SK-N-SH (cell line): ENCODE measurements around the gene KIZ.

ENCODE experiments used
- CHD2 ChIP-seq: fragments of 150-350 bp; IDR thresholded peaks from 2 replicates; pipeline ENCODE4 v1.6.1; 2018; ENCODE audit warnings: low read length; ENCODE audit not compliant: partially characterized antibody
- EZH2phosphoT487 ChIP-seq: fragments of 200-600 bp; sonication (generic); IDR thresholded peaks from 2 replicates; pipeline ENCODE4 v1.6.1; 2017; ENCODE audit warnings: low read depth, mixed run types, mild to moderate bottlenecking, antibody characterized with exemption, moderate library complexity, borderline replicate concordance
- FOSL2 ChIP-seq: IDR thresholded peaks from 2 replicates; pipeline ENCODE4 v1.4.0; 2012; ENCODE audit warnings: low read depth, mild to moderate bottlenecking, moderate library complexity, borderline replicate concordance
- RCOR1 ChIP-seq: fragments of 150-350 bp; IDR thresholded peaks from 2 replicates; pipeline ENCODE4 v1.6.1; 2017; ENCODE audit warnings: antibody characterized with exemption, low read length
- SIN3A ChIP-seq: IDR thresholded peaks from 2 replicates; pipeline ENCODE4 v1.6.1; 2012; ENCODE audit warnings: low read depth, mild to moderate bottlenecking, low read length, moderate library complexity, borderline replicate concordance
- TAF1 ChIP-seq: IDR thresholded peaks from 2 replicates; pipeline ENCODE4 v1.6.1; 2012; ENCODE audit warnings: low read depth, mild to moderate bottlenecking, low read length, moderate library complexity, borderline replicate concordance
- TCF12 ChIP-seq: IDR thresholded peaks from 2 replicates; pipeline ENCODE4 v1.4.0; 2012
- TEAD4 ChIP-seq: IDR thresholded peaks from 2 replicates; pipeline ENCODE4 v1.4.0; 2012; ENCODE audit warnings: mild to moderate bottlenecking, borderline replicate concordance; ENCODE audit not compliant: insufficient read depth
- YY1 ChIP-seq: IDR thresholded peaks from 2 replicates; pipeline ENCODE4 v1.4.0; 2012; ENCODE audit warnings: low read depth, mild to moderate bottlenecking
- TF ChIP-seq, protein P1 (sequence below): fragments of 200-600 bp; sonication (generic); IDR thresholded peaks from 2 replicates; pipeline ENCODE4 v1.6.1; 2017; ENCODE audit warnings: antibody characterized with exemption, mild to moderate bottlenecking, moderate library complexity
- TF ChIP-seq, protein P2 (sequence below): fragments of 150-350 bp; IDR thresholded peaks from 2 replicates; pipeline ENCODE4 v1.6.1; 2017; ENCODE audit warnings: antibody characterized with exemption, low read length, low read depth, borderline replicate concordance

DNA sequence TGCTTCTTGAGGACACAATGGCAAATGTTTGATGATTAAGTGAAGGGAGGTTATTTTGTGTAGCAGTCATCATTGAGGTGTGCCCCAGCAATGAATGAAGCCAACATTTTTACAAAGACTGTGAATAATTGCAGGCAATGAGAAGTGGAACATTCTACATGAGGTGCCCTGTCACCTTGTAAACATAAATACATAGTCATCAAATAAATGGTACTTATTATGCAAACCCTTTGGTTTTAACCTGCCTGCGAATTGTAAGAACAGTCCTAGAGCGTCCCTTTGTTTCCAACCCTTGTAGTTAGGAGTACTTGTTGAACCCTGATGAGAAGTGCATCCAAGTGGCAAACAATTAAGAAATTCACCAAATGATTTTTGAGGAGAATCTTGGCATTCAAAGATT is 7.1 kb upstream of the KIZ start:
- TF ChIP-seq YY1 (no peak), EZH2phosphoT487 (no peak), FOSL2 (no peak), SIN3A (no peak), TAF1 (no peak), CHD2 (no peak), RCOR1 (no peak), TCF12 (no peak), TEAD4 (no peak)
- TF ChIP-seq, protein P1, sequence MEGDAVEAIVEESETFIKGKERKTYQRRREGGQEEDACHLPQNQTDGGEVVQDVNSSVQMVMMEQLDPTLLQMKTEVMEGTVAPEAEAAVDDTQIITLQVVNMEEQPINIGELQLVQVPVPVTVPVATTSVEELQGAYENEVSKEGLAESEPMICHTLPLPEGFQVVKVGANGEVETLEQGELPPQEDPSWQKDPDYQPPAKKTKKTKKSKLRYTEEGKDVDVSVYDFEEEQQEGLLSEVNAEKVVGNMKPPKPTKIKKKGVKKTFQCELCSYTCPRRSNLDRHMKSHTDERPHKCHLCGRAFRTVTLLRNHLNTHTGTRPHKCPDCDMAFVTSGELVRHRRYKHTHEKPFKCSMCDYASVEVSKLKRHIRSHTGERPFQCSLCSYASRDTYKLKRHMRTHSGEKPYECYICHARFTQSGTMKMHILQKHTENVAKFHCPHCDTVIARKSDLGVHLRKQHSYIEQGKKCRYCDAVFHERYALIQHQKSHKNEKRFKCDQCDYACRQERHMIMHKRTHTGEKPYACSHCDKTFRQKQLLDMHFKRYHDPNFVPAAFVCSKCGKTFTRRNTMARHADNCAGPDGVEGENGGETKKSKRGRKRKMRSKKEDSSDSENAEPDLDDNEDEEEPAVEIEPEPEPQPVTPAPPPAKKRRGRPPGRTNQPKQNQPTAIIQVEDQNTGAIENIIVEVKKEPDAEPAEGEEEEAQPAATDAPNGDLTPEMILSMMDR: no peak
- TF ChIP-seq, protein P2, sequence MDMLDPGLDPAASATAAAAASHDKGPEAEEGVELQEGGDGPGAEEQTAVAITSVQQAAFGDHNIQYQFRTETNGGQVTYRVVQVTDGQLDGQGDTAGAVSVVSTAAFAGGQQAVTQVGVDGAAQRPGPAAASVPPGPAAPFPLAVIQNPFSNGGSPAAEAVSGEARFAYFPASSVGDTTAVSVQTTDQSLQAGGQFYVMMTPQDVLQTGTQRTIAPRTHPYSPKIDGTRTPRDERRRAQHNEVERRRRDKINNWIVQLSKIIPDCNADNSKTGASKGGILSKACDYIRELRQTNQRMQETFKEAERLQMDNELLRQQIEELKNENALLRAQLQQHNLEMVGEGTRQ: no peak
